Measurements from ENCODE around the gene ARL14EPL. TPM values are rescaled to one million over a fixed set of nuclear protein-coding genes. Genes with fewer than 3 reads are reported as not detected.

The ARL14EPL gene
- total RNA-seq, 4 donors from 2014 or later, result not detected

GRCh38 chr5:116045821-116046220, 13.5 kb downstream of the ARL14EPL start:
- no peak for DNase-seq
- H3K4me1 ChIP-seq, result no peaks in the 10 kb centered on the region
- no peaks in the 10 kb centered on the region for H3K36me3 ChIP-seq
- no peak overlapping the region for H3K4me3 ChIP-seq (replicated peaks in 1 of 3)
- H3K9me3 ChIP-seq, result no peaks in the 10 kb centered on the region
- H3K27ac ChIP-seq, result no peak overlapping the region
- intact Hi-C loops (cut with DNase I), result no loop called here
- H3K27me3 ChIP-seq, result no peaks in the 10 kb centered on the region
- 85% methylated on average over 2 of the region's 2 CpGs for WGBS, 2 donors
- TF ChIP-seq POLR2A (IDR thresholded peaks at IDR 0.05) (no peak), CTCF (IDR thresholded peaks at IDR 0.05) (no peak)

GRCh38 chr5:116046261-116046660, 14.0 kb downstream of the ARL14EPL start:
- H3K4me1 ChIP-seq, result no peaks in the 10 kb centered on the region

GRCh38 chr5:116046823-116047222, 14.6 kb downstream of the ARL14EPL start:
- no peaks in the 10 kb centered on the region for H3K9me3 ChIP-seq
- H3K4me1 ChIP-seq, result no peaks in the 10 kb centered on the region
- no peak for DNase-seq
- no peak overlapping the region for H3K27ac ChIP-seq
- H3K36me3 ChIP-seq, result no peaks in the 10 kb centered on the region
- 83 to 87% methylated on average over 2 of the region's 2 CpGs for WGBS, 2 donors
- intact Hi-C loops (cut with DNase I), result no loop called here
- H3K27me3 ChIP-seq, result no peaks in the 10 kb centered on the region
- no peak overlapping the region for H3K4me3 ChIP-seq (replicated peaks in 1 of 3)
- TF ChIP-seq CTCF (IDR thresholded peaks at IDR 0.05), result no peak
- TF ChIP-seq POLR2A (IDR thresholded peaks at IDR 0.05), result no peak

More at GRCh38 chr5:116046261-116046660, 14.0 kb downstream of the ARL14EPL start:
- Histone ChIP-seq H3K36me3 (no peaks in the 10 kb centered on the region), H3K9me3 (no peaks in the 10 kb centered on the region), H3K27ac (no peak overlapping the region), H3K27me3 (no peaks in the 10 kb centered on the region), H3K4me3 (replicated peaks in 1 of 3) (no peak overlapping the region)
- intact Hi-C loops (cut with DNase I), result no loop called here
- TF ChIP-seq CTCF (IDR thresholded peaks at IDR 0.05), result no peak
- no peak for TF ChIP-seq POLR2A (IDR thresholded peaks at IDR 0.05)
- DNase-seq, result no peak
- 83 to 92% methylated on average over 3 of the region's 3 CpGs for WGBS, 2 donors

GRCh38 chr5:116058346-116058936, 26.2 kb downstream of the ARL14EPL start:
- Histone ChIP-seq H3K9me3 (no peaks in the 10 kb centered on the region), H3K36me3 (no peaks in the 10 kb centered on the region), H3K27me3 (no peaks in the 10 kb centered on the region), H3K27ac (no peak overlapping the region), H3K4me3 (replicated peaks in 1 of 3) (no peak overlapping the region), H3K4me1 (no peaks in the 10 kb centered on the region)
- intact Hi-C loops (cut with DNase I), result no loop called here
- WGBS, 2 donors, result 76 to 78% methylated on average over 13 of the region's 13 CpGs
- DNase-seq, result no peak
- TF ChIP-seq POLR2A (IDR thresholded peaks at IDR 0.05) (no peak), CTCF (IDR thresholded peaks at IDR 0.05) (no peak)

GRCh38 chr5:116062352-116062751, 30.1 kb downstream of the ARL14EPL start:
- 84 to 98% methylated on average over 2 of the region's 2 CpGs for WGBS, 2 donors
- intact Hi-C loops (cut with DNase I), result no loop called here

More at GRCh38 chr5:116062352-116062751, 30.1 kb downstream of the ARL14EPL start:
- Histone ChIP-seq H3K4me1 (no peaks in the 10 kb centered on the region), H3K36me3 (no peaks in the 10 kb centered on the region), H3K27me3 (no peaks in the 10 kb centered on the region), H3K9me3 (no peaks in the 10 kb centered on the region), H3K27ac (no peak overlapping the region), H3K4me3 (replicated peaks in 1 of 3) (no peak overlapping the region)
- TF ChIP-seq POLR2A (IDR thresholded peaks at IDR 0.05) (no peak), CTCF (IDR thresholded peaks at IDR 0.05) (no peak)
- no peak for DNase-seq
